SK-N-SH treated with all-trans-retinoic acid at 6 μM for 48 hours (cell line): ENCODE results near the gene PIF1.

Experiments used
- ATAC-seq: fragments of 200-7000 bp; cut with Tn5 transposase; 3 replicates; pipeline ENCODE4 v1.9.1; 2020; ENCODE audit warnings: mild to moderate bottlenecking, moderate library complexity
- ARNTL ChIP-seq: fragments of 450-650 bp; formaldehyde crosslinking; IDR thresholded peaks from 2 replicates; pipeline ENCODE4 v1.5.0; 2020; ENCODE audit warnings: low read depth, mild to moderate bottlenecking, moderate library complexity, borderline replicate concordance
- BACH2 ChIP-seq: fragments of 250-450 bp; sonication (Bioruptor Pico); IDR thresholded peaks from 2 replicates; pipeline ENCODE4 v1.9.0; 2021; ENCODE audit warnings: mild to moderate bottlenecking, borderline replicate concordance
- CREB5 ChIP-seq: fragments of 250-450 bp; sonication (Bioruptor Pico); IDR thresholded peaks from 2 replicates; pipeline ENCODE4 v1.5.1; 2020; ENCODE audit warnings: low read depth, mild to moderate bottlenecking, moderate library complexity
- CSDC2 ChIP-seq: fragments of 250-450 bp; sonication (Bioruptor Pico); IDR thresholded peaks from 2 replicates; pipeline ENCODE4 v1.5.0; 2020; ENCODE audit warnings: mild to moderate bottlenecking, moderate library complexity
- CSRNP3 ChIP-seq: fragments of 250-450 bp; sonication (Bioruptor Pico); IDR thresholded peaks from 2 replicates; pipeline ENCODE4 v1.5.1; 2021; ENCODE audit warnings: mild to moderate bottlenecking, moderate library complexity
- ESRRG ChIP-seq: fragments of 250-450 bp; sonication (Bioruptor Pico); IDR thresholded peaks from 2 replicates; pipeline ENCODE4 v1.6.1; 2021; ENCODE audit warnings: mild to moderate bottlenecking
- ISL1 ChIP-seq: fragments of 250-450 bp; sonication (Bioruptor Pico); IDR thresholded peaks from 2 replicates; pipeline ENCODE4 v2.1.2; 2022; ENCODE audit warnings: mild to moderate bottlenecking, moderate library complexity
- OSR1 ChIP-seq: fragments of 250-450 bp; sonication (Bioruptor Pico); IDR thresholded peaks from 2 replicates; pipeline ENCODE4 v1.8.0; 2022; ENCODE audit warnings: moderate library complexity, mild to moderate bottlenecking, inconsistent platforms
- PATZ1 ChIP-seq: fragments of 250-450 bp; sonication (Bioruptor Pico); IDR thresholded peaks from 2 replicates; pipeline ENCODE4 v1.8.0; 2020; ENCODE audit warnings: mild to moderate bottlenecking, moderate library complexity, borderline replicate concordance
- POU6F1 ChIP-seq: fragments of 250-450 bp; sonication (Bioruptor Pico); IDR thresholded peaks from 2 replicates; pipeline ENCODE4 v1.8.0; 2021; ENCODE audit warnings: low read depth, mild to moderate bottlenecking, moderate library complexity, borderline replicate concordance
- PPARA ChIP-seq: fragments of 250-450 bp; sonication (Bioruptor Pico); IDR thresholded peaks from 2 replicates; pipeline ENCODE4 v1.5.0; 2020; ENCODE audit warnings: mild to moderate bottlenecking, borderline replicate concordance
- RARB ChIP-seq: fragments of 250-450 bp; sonication (Bioruptor Pico); IDR thresholded peaks from 2 replicates; pipeline ENCODE4 v1.8.0; 2021; ENCODE audit warnings: mild to moderate bottlenecking, moderate library complexity
- SNAI2 ChIP-seq: fragments of 250-450 bp; sonication (Bioruptor Pico); IDR thresholded peaks from 2 replicates; pipeline ENCODE4 v1.5.0; 2020; ENCODE audit warnings: mild to moderate bottlenecking, moderate library complexity
- TCF4 ChIP-seq: fragments of 250-450 bp; sonication (Bioruptor Pico); IDR thresholded peaks from 2 replicates; pipeline ENCODE4 v1.8.0; 2021; ENCODE audit warnings: mild to moderate bottlenecking, moderate library complexity, borderline replicate concordance
- TOX ChIP-seq: fragments of 250-450 bp; sonication (Bioruptor Pico); IDR thresholded peaks from 2 replicates; pipeline ENCODE4 v1.8.0; 2021; ENCODE audit warnings: mild to moderate bottlenecking, moderate library complexity, borderline replicate concordance
- ZFP3 ChIP-seq: fragments of 250-450 bp; sonication (Bioruptor Pico); IDR thresholded peaks from 2 replicates; pipeline ENCODE4 v1.5.0; 2020; ENCODE audit warnings: mild to moderate bottlenecking, moderate library complexity
- ZFP30 ChIP-seq: fragments of 450-650 bp; formaldehyde crosslinking; IDR thresholded peaks from 2 replicates; pipeline ENCODE4 v1.5.0; 2022; ENCODE audit warnings: mild to moderate bottlenecking, moderate library complexity
- ZNF565 ChIP-seq: fragments of 450-650 bp; formaldehyde crosslinking; conservative IDR thresholded peaks from 2 replicates; pipeline ENCODE4 v1.5.0; 2020; ENCODE audit warnings: low read depth, mild to moderate bottlenecking, moderate library complexity
- ZNF70 ChIP-seq: fragments of 450-650 bp; formaldehyde crosslinking; IDR thresholded peaks from 2 replicates; pipeline ENCODE4 v1.5.0; 2020; ENCODE audit warnings: mild to moderate bottlenecking, moderate library complexity

PIF1 gene

GRCh38 chr15:64847448-64847847, 22.0 kb upstream of the PIF1 start (continued):
- TF ChIP-seq PATZ1 (CRISPR knock-in tag) (no peak), POU6F1 (CRISPR knock-in tag) (no peak), RARB (CRISPR knock-in tag) (no peak), ZNF565 (no peak), CREB5 (no peak), ISL1 (no peak), ZFP3 (CRISPR knock-in tag) (no peak)

- no peak for ATAC-seq
- no peak for TF ChIP-seq ARNTL (CRISPR knock-in tag)
- TF ChIP-seq OSR1, result no peak
- no peak for TF ChIP-seq TCF4 (CRISPR knock-in tag)
- no peak for TF ChIP-seq PATZ1 (CRISPR knock-in tag)
- no peak for TF ChIP-seq PPARA (CRISPR knock-in tag)
- TF ChIP-seq TOX (CRISPR knock-in tag), result no peak
- no peak for TF ChIP-seq SNAI2 (CRISPR knock-in tag)
- no peak for TF ChIP-seq ZNF70
These were observed 21.6 kb upstream of the PIF1 start for GRCh38 chr15:64847016-64847415.

- ATAC-seq, result no peak
- TF ChIP-seq TOX (CRISPR knock-in tag) (no peak), POU6F1 (CRISPR knock-in tag) (no peak), ESRRG (CRISPR knock-in tag) (no peak), ZNF70 (no peak), BACH2 (no peak), ARNTL (CRISPR knock-in tag) (no peak)
These were observed 20.6 kb upstream of the PIF1 start for GRCh38 chr15:64845831-64846595.

- TF ChIP-seq ZFP30 (CRISPR knock-in tag) (no peak), TOX (CRISPR knock-in tag) (no peak), ZNF70 (no peak), CSDC2 (no peak), CSRNP3 (CRISPR knock-in tag) (no peak), PATZ1 (CRISPR knock-in tag) (no peak), POU6F1 (CRISPR knock-in tag) (no peak), ARNTL (CRISPR knock-in tag) (no peak), ESRRG (CRISPR knock-in tag) (no peak)
- ATAC-seq, result no peak
These were observed 19.8 kb upstream of the PIF1 start for GRCh38 chr15:64845183-64845611.
